GM23338 (cell line): ENCODE data around the gene PKDCC. TPM values are rescaled to one million over a fixed set of nuclear protein-coding genes. Genes with fewer than 3 reads are reported as not detected.

ENCODE experiments used
- ATAC-seq: fragments of 200-7000 bp; cut with Tn5 transposase; 3 replicates; pipeline ENCODE4 v1.9.1; 2020
- DNase-seq: peaks from one replicate; pipeline ENCODE4 v3.0.0-alpha.2; 2015; ENCODE audit warnings: low spot score
- H2AFZ ChIP-seq: fragments of 200-600 bp; sonication (generic); 2 replicates; pipeline ENCODE4 v1.8.0; 2016; ENCODE audit warnings: antibody characterized with exemption, mild to moderate bottlenecking, moderate library complexity
- H3F3A ChIP-seq: fragments of 200-600 bp; sonication (generic); replicated peaks from 2 replicates; pipeline ENCODE4 v1.8.0; 2017; ENCODE audit warnings: antibody characterized with exemption, mixed run types, low read depth
- H3K27ac ChIP-seq: fragments of 200-600 bp; sonication (generic); 2 replicates; pipeline ENCODE4 v1.6.1; 2016; ENCODE audit warnings: low read depth
- H3K27me3 ChIP-seq: fragments of 200-600 bp; sonication (generic); 2 replicates; pipeline ENCODE4 v1.8.0; 2016; ENCODE audit warnings: mild to moderate bottlenecking, mixed run types, moderate library complexity; ENCODE audit not compliant: insufficient read depth
- H3K36me3 ChIP-seq: fragments of 200-600 bp; sonication (generic); 2 replicates; pipeline ENCODE4 v1.8.0; 2016; ENCODE audit warnings: mild to moderate bottlenecking; ENCODE audit not compliant: insufficient read depth
- H3K4me1 ChIP-seq: fragments of 200-600 bp; sonication (generic); 2 replicates; pipeline ENCODE4 v1.8.0; 2016; ENCODE audit warnings: mild to moderate bottlenecking, moderate library complexity; ENCODE audit not compliant: insufficient read depth
- H3K4me2 ChIP-seq: fragments of 200-600 bp; sonication (generic); 2 replicates; pipeline ENCODE4 v1.7.1; 2017; ENCODE audit warnings: mixed run types
- H3K4me3 ChIP-seq: fragments of 200-600 bp; sonication (generic); 2 replicates; pipeline ENCODE4 v1.6.1; 2016; ENCODE audit warnings: mixed run types
- H3K79me2 ChIP-seq: fragments of 200-600 bp; sonication (generic); replicated peaks from 2 replicates; pipeline ENCODE4 v1.8.0; 2017; ENCODE audit warnings: mild to moderate bottlenecking; ENCODE audit not compliant: insufficient read depth
- H3K9me2 ChIP-seq: fragments of 200-600 bp; sonication (generic); 2 replicates; pipeline ENCODE4 v1.8.0; 2017; ENCODE audit not compliant: insufficient read depth
- H4K20me1 ChIP-seq: fragments of 200-600 bp; sonication (generic); replicated peaks from 2 replicates; pipeline ENCODE4 v1.8.0; 2017; ENCODE audit warnings: mild to moderate bottlenecking; ENCODE audit not compliant: insufficient read depth
- H3K27ac Mint-ChIP-seq: 2 replicates; pipeline ENCODE4 v1.8.0; 2020; ENCODE audit warnings: inconsistent platforms, mild to moderate bottlenecking, moderate library complexity, mixed read lengths
- H3K27me3 Mint-ChIP-seq: 3 replicates; pipeline ENCODE4 v1.8.0; 2022; ENCODE audit warnings: low read depth, mild to moderate bottlenecking, moderate library complexity, mixed read lengths, inconsistent platforms; ENCODE audit not compliant: insufficient read depth, poor library complexity
- H3K36me3 Mint-ChIP-seq: 3 replicates; pipeline ENCODE4 v1.8.0; 2021; ENCODE audit warnings: low read depth, mild to moderate bottlenecking, inconsistent platforms, moderate library complexity, mixed read lengths
- H3K4me1 Mint-ChIP-seq: 3 replicates; pipeline ENCODE4 v1.8.0; 2020; ENCODE audit warnings: mild to moderate bottlenecking, inconsistent platforms, mixed read lengths
- H3K4me3 Mint-ChIP-seq: 3 replicates; pipeline ENCODE4 v1.8.0; 2021; ENCODE audit warnings: moderate library complexity, mild to moderate bottlenecking, inconsistent platforms, mixed read lengths
- H3K9me3 Mint-ChIP-seq: 3 replicates; pipeline ENCODE4 v1.8.0; 2020; ENCODE audit warnings: moderate library complexity, mild to moderate bottlenecking, inconsistent platforms, mixed read lengths
- JUNB ChIP-seq: IDR thresholded peaks from one replicate; pipeline ENCODE4 v1.6.1; 2016; ENCODE audit warnings: antibody characterized with exemption; ENCODE audit not compliant: unreplicated experiment
- NANOG ChIP-seq: IDR thresholded peaks from 2 replicates; pipeline ENCODE4 v1.6.1; 2016; ENCODE audit warnings: antibody characterized with exemption, borderline replicate concordance
- polyA plus RNA-seq: library from polyadenylated mRNA; unstranded; fragments of >200 nt; fragmentation: Nextera tagmentation; extraction: Ambion mirVana; gene quantifications from 2 replicates; pipeline ENCODE4 v1.2.1, GENCODE V29; 2016
- total RNA-seq: library from RNA; depleted of rRNA; stranded (reverse); fragments of >200 nt; shearing (Covaris generic); gene quantifications from 2 replicates; pipeline ENCODE4 v1.2.3, GENCODE V29; 2014
- TF ChIP-seq, protein P1 (sequence below): fragments of 250-450 bp; sonication (Bioruptor Pico); IDR thresholded peaks from 2 replicates; pipeline ENCODE4 v1.5.0; 2020; ENCODE audit warnings: mild to moderate bottlenecking, moderate library complexity
- TF ChIP-seq, protein P2 (sequence below): IDR thresholded peaks from one replicate; pipeline ENCODE4 v1.6.1; 2018; ENCODE audit warnings: antibody characterized with exemption; ENCODE audit not compliant: unreplicated experiment
- TF ChIP-seq, protein P3 (sequence below): IDR thresholded peaks from 2 replicates; pipeline ENCODE4 v1.6.1; 2016; ENCODE audit warnings: antibody characterized with exemption

Gene PKDCC
- total and polyA plus RNA-seq, 2 experiments from 2014 or later = 7.0 to 44.8 TPM

DNA sequence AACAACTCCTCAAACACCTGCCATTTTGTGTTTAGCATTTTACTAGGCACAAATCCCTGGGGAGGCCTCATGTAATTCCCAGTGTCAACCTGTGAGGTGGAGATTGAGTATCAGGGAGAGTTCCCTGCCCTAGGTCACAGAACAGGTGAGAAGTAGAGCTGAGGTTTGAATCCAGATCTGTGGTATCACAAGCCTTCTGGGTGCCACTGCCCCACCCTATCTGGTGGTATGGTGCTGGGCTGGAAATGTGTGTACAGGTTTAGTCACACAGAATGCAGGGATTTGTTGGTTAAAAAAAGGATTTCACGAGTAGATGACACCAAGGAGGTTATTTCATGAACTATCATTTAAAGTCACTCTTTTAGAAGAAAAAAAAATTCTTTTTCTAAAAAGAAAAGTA, 35.7 kb upstream of the PKDCC start:
- TF ChIP-seq, protein P1, sequence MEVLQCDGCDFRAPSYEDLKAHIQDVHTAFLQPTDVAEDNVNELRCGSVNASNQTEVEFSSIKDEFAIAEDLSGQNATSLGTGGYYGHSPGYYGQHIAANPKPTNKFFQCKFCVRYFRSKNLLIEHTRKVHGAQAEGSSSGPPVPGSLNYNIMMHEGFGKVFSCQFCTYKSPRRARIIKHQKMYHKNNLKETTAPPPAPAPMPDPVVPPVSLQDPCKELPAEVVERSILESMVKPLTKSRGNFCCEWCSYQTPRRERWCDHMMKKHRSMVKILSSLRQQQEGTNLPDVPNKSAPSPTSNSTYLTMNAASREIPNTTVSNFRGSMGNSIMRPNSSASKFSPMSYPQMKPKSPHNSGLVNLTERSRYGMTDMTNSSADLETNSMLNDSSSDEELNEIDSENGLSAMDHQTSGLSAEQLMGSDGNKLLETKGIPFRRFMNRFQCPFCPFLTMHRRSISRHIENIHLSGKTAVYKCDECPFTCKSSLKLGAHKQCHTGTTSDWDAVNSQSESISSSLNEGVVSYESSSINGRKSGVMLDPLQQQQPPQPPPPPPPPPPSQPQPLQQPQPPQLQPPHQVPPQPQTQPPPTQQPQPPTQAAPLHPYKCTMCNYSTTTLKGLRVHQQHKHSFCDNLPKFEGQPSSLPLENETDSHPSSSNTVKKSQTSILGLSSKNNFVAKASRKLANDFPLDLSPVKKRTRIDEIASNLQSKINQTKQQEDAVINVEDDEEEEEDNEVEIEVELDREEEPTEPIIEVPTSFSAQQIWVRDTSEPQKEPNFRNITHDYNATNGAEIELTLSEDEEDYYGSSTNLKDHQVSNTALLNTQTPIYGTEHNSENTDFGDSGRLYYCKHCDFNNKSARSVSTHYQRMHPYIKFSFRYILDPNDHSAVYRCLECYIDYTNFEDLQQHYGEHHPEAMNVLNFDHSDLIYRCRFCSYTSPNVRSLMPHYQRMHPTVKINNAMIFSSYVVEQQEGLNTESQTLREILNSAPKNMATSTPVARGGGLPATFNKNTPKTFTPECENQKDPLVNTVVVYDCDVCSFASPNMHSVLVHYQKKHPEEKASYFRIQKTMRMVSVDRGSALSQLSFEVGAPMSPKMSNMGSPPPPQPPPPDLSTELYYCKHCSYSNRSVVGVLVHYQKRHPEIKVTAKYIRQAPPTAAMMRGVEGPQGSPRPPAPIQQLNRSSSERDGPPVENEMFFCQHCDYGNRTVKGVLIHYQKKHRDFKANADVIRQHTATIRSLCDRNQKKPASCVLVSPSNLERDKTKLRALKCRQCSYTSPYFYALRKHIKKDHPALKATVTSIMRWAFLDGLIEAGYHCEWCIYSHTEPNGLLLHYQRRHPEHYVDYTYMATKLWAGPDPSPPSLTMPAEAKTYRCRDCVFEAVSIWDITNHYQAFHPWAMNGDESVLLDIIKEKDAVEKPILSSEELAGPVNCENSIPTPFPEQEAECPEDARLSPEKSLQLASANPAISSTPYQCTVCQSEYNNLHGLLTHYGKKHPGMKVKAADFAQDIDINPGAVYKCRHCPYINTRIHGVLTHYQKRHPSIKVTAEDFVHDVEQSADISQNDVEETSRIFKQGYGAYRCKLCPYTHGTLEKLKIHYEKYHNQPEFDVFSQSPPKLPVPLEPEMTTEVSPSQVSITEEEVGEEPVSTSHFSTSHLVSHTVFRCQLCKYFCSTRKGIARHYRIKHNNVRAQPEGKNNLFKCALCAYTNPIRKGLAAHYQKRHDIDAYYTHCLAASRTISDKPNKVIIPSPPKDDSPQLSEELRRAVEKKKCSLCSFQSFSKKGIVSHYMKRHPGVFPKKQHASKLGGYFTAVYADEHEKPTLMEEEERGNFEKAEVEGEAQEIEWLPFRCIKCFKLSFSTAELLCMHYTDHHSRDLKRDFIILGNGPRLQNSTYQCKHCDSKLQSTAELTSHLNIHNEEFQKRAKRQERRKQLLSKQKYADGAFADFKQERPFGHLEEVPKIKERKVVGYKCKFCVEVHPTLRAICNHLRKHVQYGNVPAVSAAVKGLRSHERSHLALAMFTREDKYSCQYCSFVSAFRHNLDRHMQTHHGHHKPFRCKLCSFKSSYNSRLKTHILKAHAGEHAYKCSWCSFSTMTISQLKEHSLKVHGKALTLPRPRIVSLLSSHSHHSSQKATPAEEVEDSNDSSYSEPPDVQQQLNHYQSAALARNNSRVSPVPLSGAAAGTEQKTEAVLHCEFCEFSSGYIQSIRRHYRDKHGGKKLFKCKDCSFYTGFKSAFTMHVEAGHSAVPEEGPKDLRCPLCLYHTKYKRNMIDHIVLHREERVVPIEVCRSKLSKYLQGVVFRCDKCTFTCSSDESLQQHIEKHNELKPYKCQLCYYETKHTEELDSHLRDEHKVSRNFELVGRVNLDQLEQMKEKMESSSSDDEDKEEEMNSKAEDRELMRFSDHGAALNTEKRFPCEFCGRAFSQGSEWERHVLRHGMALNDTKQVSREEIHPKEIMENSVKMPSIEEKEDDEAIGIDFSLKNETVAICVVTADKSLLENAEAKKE (CRISPR knock-in tag) = no peak
- TF ChIP-seq JUNB = no peak
- no peak for TF ChIP-seq NANOG
- TF ChIP-seq, protein P2, sequence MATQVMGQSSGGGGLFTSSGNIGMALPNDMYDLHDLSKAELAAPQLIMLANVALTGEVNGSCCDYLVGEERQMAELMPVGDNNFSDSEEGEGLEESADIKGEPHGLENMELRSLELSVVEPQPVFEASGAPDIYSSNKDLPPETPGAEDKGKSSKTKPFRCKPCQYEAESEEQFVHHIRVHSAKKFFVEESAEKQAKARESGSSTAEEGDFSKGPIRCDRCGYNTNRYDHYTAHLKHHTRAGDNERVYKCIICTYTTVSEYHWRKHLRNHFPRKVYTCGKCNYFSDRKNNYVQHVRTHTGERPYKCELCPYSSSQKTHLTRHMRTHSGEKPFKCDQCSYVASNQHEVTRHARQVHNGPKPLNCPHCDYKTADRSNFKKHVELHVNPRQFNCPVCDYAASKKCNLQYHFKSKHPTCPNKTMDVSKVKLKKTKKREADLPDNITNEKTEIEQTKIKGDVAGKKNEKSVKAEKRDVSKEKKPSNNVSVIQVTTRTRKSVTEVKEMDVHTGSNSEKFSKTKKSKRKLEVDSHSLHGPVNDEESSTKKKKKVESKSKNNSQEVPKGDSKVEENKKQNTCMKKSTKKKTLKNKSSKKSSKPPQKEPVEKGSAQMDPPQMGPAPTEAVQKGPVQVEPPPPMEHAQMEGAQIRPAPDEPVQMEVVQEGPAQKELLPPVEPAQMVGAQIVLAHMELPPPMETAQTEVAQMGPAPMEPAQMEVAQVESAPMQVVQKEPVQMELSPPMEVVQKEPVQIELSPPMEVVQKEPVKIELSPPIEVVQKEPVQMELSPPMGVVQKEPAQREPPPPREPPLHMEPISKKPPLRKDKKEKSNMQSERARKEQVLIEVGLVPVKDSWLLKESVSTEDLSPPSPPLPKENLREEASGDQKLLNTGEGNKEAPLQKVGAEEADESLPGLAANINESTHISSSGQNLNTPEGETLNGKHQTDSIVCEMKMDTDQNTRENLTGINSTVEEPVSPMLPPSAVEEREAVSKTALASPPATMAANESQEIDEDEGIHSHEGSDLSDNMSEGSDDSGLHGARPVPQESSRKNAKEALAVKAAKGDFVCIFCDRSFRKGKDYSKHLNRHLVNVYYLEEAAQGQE = no peak
- TF ChIP-seq, protein P3, sequence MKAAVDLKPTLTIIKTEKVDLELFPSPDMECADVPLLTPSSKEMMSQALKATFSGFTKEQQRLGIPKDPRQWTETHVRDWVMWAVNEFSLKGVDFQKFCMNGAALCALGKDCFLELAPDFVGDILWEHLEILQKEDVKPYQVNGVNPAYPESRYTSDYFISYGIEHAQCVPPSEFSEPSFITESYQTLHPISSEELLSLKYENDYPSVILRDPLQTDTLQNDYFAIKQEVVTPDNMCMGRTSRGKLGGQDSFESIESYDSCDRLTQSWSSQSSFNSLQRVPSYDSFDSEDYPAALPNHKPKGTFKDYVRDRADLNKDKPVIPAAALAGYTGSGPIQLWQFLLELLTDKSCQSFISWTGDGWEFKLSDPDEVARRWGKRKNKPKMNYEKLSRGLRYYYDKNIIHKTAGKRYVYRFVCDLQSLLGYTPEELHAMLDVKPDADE = no peak
- Histone ChIP-seq H3K4me3 (no peak overlapping the region), H3K27ac (no peak overlapping the region), H3K79me2 (no peaks in the 10 kb centered on the region), H4K20me1 (no peaks in the 10 kb centered on the region), H3K36me3 (no peaks in the 10 kb centered on the region), H3K4me2 (no peak overlapping the region), H3K27me3 (no peaks in the 10 kb centered on the region), H3K9me2 (no peaks in the 10 kb centered on the region), H2AFZ (no peak overlapping the region), H3K4me1 (no peaks in the 10 kb centered on the region), H3F3A (no peaks in the 10 kb centered on the region)
- Mint-ChIP-seq H3K4me1 (no peaks in the 10 kb centered on the region), H3K27ac (no peak overlapping the region), H3K9me3 (peaks cover 26% of the 10 kb centered on the region), H3K36me3 (peaks cover 10% of the 10 kb centered on the region), H3K4me3 (no peak overlapping the region), H3K27me3 (peaks cover 9% of the 10 kb centered on the region)
- ATAC-seq = no peak
- DNase-seq = no peak
